SK-N-SH treated with all-trans-retinoic acid at 6 μM for 48 hours (cell line): ENCODE results near the gene CCSER1.
A peak's percentile ranks its signal among the peaks of the same experiment; 100 is the strongest.
"Not testable (repeated sequence)": the region's sequence is repeated elsewhere in the genome, so short reads cannot be mapped to it uniquely, and the experiment has no call there.

Experiments
- ATAC-seq: fragments of 200-7000 bp; cut with Tn5 transposase; 3 replicates; pipeline ENCODE4 v1.9.1; 2020; ENCODE audit warnings: mild to moderate bottlenecking, moderate library complexity
- ARNTL ChIP-seq: fragments of 450-650 bp; formaldehyde crosslinking; IDR thresholded peaks from 2 replicates; pipeline ENCODE4 v1.5.0; 2020; ENCODE audit warnings: low read depth, mild to moderate bottlenecking, moderate library complexity, borderline replicate concordance
- BACH2 ChIP-seq: fragments of 250-450 bp; sonication (Bioruptor Pico); IDR thresholded peaks from 2 replicates; pipeline ENCODE4 v1.9.0; 2021; ENCODE audit warnings: mild to moderate bottlenecking, borderline replicate concordance
- CSDC2 ChIP-seq: fragments of 250-450 bp; sonication (Bioruptor Pico); IDR thresholded peaks from 2 replicates; pipeline ENCODE4 v1.5.0; 2020; ENCODE audit warnings: mild to moderate bottlenecking, moderate library complexity
- ESRRG ChIP-seq: fragments of 250-450 bp; sonication (Bioruptor Pico); IDR thresholded peaks from 2 replicates; pipeline ENCODE4 v1.6.1; 2021; ENCODE audit warnings: mild to moderate bottlenecking
- ISL1 ChIP-seq: fragments of 250-450 bp; sonication (Bioruptor Pico); IDR thresholded peaks from 2 replicates; pipeline ENCODE4 v2.1.2; 2022; ENCODE audit warnings: mild to moderate bottlenecking, moderate library complexity
- OSR1 ChIP-seq: fragments of 250-450 bp; sonication (Bioruptor Pico); IDR thresholded peaks from 2 replicates; pipeline ENCODE4 v1.8.0; 2022; ENCODE audit warnings: moderate library complexity, mild to moderate bottlenecking, inconsistent platforms
- POU6F1 ChIP-seq: fragments of 250-450 bp; sonication (Bioruptor Pico); IDR thresholded peaks from 2 replicates; pipeline ENCODE4 v1.8.0; 2021; ENCODE audit warnings: low read depth, mild to moderate bottlenecking, moderate library complexity, borderline replicate concordance
- PPARA ChIP-seq: fragments of 250-450 bp; sonication (Bioruptor Pico); IDR thresholded peaks from 2 replicates; pipeline ENCODE4 v1.5.0; 2020; ENCODE audit warnings: mild to moderate bottlenecking, borderline replicate concordance
- RARB ChIP-seq: fragments of 250-450 bp; sonication (Bioruptor Pico); IDR thresholded peaks from 2 replicates; pipeline ENCODE4 v1.8.0; 2021; ENCODE audit warnings: mild to moderate bottlenecking, moderate library complexity
- TCF4 ChIP-seq: fragments of 250-450 bp; sonication (Bioruptor Pico); IDR thresholded peaks from 2 replicates; pipeline ENCODE4 v1.8.0; 2021; ENCODE audit warnings: mild to moderate bottlenecking, moderate library complexity, borderline replicate concordance
- TOX ChIP-seq: fragments of 250-450 bp; sonication (Bioruptor Pico); IDR thresholded peaks from 2 replicates; pipeline ENCODE4 v1.8.0; 2021; ENCODE audit warnings: mild to moderate bottlenecking, moderate library complexity, borderline replicate concordance
- ZC3H10 ChIP-seq: fragments of 250-450 bp; sonication (Bioruptor Pico); IDR thresholded peaks from 2 replicates; pipeline ENCODE4 v1.5.1; 2021; ENCODE audit warnings: mild to moderate bottlenecking, moderate library complexity
- ZFP3 ChIP-seq: fragments of 250-450 bp; sonication (Bioruptor Pico); IDR thresholded peaks from 2 replicates; pipeline ENCODE4 v1.5.0; 2020; ENCODE audit warnings: mild to moderate bottlenecking, moderate library complexity
- ZNF565 ChIP-seq: fragments of 450-650 bp; formaldehyde crosslinking; conservative IDR thresholded peaks from 2 replicates; pipeline ENCODE4 v1.5.0; 2020; ENCODE audit warnings: low read depth, mild to moderate bottlenecking, moderate library complexity
- ZNF70 ChIP-seq: fragments of 450-650 bp; formaldehyde crosslinking; IDR thresholded peaks from 2 replicates; pipeline ENCODE4 v1.5.0; 2020; ENCODE audit warnings: mild to moderate bottlenecking, moderate library complexity
- ZNF8 ChIP-seq: fragments of 450-650 bp; formaldehyde crosslinking; IDR thresholded peaks from 2 replicates; pipeline ENCODE4 v1.5.0; 2020; ENCODE audit warnings: mild to moderate bottlenecking, moderate library complexity
- TF ChIP-seq, protein P1 (sequence below): fragments of 250-450 bp; sonication (Bioruptor Pico); IDR thresholded peaks from 2 replicates; pipeline ENCODE4 v1.5.0; 2020; ENCODE audit warnings: mild to moderate bottlenecking, moderate library complexity
- TF ChIP-seq, protein P2 (sequence below): fragments of 250-450 bp; sonication (Bioruptor Pico); IDR thresholded peaks from 2 replicates; pipeline ENCODE4 v1.8.0; 2020; ENCODE audit warnings: mild to moderate bottlenecking, moderate library complexity, borderline replicate concordance

CCSER1 gene

GRCh38 chr4:90349636-90350035 is 222.4 kb downstream of the CCSER1 start (continued):
- TF ChIP-seq, protein P1, sequence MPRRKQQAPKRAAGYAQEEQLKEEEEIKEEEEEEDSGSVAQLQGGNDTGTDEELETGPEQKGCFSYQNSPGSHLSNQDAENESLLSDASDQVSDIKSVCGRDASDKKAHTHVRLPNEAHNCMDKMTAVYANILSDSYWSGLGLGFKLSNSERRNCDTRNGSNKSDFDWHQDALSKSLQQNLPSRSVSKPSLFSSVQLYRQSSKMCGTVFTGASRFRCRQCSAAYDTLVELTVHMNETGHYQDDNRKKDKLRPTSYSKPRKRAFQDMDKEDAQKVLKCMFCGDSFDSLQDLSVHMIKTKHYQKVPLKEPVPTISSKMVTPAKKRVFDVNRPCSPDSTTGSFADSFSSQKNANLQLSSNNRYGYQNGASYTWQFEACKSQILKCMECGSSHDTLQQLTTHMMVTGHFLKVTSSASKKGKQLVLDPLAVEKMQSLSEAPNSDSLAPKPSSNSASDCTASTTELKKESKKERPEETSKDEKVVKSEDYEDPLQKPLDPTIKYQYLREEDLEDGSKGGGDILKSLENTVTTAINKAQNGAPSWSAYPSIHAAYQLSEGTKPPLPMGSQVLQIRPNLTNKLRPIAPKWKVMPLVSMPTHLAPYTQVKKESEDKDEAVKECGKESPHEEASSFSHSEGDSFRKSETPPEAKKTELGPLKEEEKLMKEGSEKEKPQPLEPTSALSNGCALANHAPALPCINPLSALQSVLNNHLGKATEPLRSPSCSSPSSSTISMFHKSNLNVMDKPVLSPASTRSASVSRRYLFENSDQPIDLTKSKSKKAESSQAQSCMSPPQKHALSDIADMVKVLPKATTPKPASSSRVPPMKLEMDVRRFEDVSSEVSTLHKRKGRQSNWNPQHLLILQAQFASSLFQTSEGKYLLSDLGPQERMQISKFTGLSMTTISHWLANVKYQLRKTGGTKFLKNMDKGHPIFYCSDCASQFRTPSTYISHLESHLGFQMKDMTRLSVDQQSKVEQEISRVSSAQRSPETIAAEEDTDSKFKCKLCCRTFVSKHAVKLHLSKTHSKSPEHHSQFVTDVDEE (CRISPR knock-in tag): no peak

DNA sequence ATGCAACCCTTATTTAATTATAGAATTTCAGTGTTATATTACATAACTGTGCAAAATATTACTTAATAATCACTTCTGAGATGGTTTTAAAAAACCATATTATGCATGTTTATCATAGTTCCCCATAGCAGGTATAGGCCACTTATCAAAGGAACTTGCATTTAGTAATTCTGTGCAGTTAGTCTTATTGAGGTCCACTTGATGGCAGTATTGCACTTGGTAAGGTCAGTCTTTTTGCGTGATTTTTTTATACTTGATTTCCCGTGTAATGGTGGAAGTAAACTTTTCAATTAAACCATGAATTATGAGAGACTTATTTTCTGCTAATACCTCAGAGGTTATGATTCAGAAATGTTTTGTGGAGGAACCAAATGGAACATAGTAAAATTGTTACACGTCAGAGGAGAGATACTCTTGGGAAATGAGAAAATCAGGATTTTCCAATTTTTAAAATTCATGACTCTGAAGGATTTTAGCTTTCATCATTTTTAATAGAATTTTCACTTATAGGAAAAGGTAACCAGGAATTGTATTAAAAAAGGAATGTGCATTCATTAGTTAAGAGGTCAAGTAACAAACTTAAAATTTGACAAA is 230.0 kb downstream of the CCSER1 start:
- ATAC-seq: peak; percentile 79
- TF ChIP-seq ZNF70: no peak
- TF ChIP-seq, protein P2, sequence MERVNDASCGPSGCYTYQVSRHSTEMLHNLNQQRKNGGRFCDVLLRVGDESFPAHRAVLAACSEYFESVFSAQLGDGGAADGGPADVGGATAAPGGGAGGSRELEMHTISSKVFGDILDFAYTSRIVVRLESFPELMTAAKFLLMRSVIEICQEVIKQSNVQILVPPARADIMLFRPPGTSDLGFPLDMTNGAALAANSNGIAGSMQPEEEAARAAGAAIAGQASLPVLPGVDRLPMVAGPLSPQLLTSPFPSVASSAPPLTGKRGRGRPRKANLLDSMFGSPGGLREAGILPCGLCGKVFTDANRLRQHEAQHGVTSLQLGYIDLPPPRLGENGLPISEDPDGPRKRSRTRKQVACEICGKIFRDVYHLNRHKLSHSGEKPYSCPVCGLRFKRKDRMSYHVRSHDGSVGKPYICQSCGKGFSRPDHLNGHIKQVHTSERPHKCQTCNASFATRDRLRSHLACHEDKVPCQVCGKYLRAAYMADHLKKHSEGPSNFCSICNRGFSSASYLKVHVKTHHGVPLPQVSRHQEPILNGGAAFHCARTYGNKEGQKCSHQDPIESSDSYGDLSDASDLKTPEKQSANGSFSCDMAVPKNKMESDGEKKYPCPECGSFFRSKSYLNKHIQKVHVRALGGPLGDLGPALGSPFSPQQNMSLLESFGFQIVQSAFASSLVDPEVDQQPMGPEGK (CRISPR knock-in tag): no peak

DNA sequence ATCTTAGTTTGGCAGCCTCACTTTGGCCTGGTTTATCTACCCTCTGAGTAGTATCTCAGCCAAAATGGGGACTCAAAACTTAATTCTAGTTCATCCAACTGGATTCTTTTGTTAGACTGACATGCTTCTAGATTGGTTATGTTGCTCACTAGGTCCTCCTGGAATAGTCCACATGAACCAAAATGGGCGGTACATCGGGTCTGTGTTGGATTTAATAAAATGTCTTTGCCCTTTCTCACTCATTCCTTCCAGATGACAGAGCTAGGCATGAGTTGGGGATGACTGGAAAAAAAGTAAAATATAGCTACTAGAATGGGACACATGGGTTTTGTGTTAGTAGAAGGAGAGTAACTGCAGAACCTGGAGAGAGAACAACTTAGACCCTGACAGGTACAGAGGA is 247.9 kb downstream of the CCSER1 start:
- no peak for TF ChIP-seq PPARA
- no peak for TF ChIP-seq BACH2 (CRISPR knock-in tag)
- TF ChIP-seq, protein P1 (CRISPR knock-in tag): no peak
- no peak for TF ChIP-seq ARNTL (CRISPR knock-in tag)
- no peak for TF ChIP-seq TCF4
- no peak for TF ChIP-seq OSR1 (CRISPR knock-in tag)
- TF ChIP-seq, all 23 proteins: peak for 0
- no peak for ATAC-seq

- ATAC-seq: no peak
These were observed 266.0 kb downstream of the CCSER1 start for GRCh38 chr4:90393215-90393614.

DNA sequence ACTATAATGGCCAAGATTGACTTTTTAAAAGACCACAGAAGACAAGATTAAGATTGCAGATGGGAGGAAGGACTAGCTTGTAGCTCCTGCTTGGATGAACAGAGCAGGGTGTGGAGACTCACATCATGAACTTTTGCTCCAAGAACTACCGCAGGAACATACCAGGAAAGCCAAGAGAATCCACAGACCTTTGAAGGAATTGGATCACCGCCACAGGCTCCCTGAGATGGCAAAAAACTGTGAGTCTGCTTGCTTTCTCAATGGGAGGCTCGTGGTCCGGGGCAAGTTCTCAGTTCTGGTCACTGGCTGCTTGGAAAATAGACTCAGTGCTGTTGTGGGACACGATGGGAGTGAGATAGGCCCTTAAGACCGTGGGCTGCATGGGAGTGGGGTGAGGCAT is 276.6 kb downstream of the CCSER1 start:
- ATAC-seq: no peak
- no peak for TF ChIP-seq POU6F1
- no peak for TF ChIP-seq TOX (CRISPR knock-in tag)
- no peak for TF ChIP-seq RARB
- TF ChIP-seq ISL1 (CRISPR knock-in tag): no peak
- TF ChIP-seq ZFP3 (CRISPR knock-in tag): no peak
- TF ChIP-seq, protein P2 (CRISPR knock-in tag): no peak
- no peak for TF ChIP-seq PPARA
- no peak for TF ChIP-seq ZC3H10 (CRISPR knock-in tag)
- TF ChIP-seq, all 23 proteins: peak for 0

More at GRCh38 chr4:90393215-90393614, 266.0 kb downstream of the CCSER1 start:
- TF ChIP-seq TCF4 (no peak), ESRRG (CRISPR knock-in tag) (no peak), ZFP3 (CRISPR knock-in tag) (no peak), TOX (CRISPR knock-in tag) (no peak), ZNF8 (CRISPR knock-in tag) (no peak), CSDC2 (CRISPR knock-in tag) (no peak), POU6F1 (no peak), OSR1 (CRISPR knock-in tag) (no peak), ZNF565 (CRISPR knock-in tag) (no peak)

DNA sequence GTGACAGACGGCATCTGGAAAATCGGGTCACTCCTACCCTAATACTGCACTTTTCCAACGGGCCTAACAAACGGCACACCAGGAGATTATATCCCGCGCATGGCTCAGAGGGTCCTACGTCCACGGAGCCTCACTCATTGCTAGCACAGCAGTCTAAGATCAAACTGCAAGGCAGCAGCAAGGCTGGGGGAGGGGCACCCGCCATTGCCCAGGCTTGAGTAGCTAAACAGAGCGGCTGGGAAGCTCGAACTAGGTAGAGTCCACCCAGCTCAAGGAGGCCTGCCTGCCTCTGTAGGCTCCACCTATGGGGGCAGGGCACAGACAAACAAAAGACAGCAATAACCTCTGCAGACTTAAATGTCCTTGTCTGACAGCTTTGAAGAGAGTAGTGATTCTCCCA is 280.7 kb downstream of the CCSER1 start:
- ATAC-seq: not testable (repeated sequence)

DNA sequence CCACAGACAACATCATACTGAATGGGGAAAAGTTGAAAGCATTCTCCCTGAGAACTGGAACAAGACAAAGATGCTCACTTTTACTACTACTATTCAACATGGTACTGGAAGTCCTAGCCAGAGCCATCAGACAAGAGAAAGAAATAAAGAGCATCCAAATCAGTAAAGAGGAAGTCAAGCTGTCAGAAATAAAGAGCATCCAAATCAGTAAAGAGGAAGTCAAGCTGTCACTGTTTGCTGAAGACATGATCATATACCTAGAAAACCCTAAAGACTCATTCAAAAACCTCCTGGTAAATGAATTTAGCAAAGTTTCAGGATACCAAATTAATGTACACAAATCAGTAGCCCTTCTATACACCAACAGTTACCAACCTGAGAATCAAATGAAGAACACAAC is 285.6 kb downstream of the CCSER1 start:
- not testable (repeated sequence) for ATAC-seq
